ENCODE measurements around the gene RALGPS1. TPM values are rescaled to one million over a fixed set of nuclear protein-coding genes. Genes with fewer than 3 reads are reported as not detected.

RALGPS1 gene
- total RNA-seq, 4 donors from 2014 or later, result 4.6 to 11.9 (median 10.0) TPM

DNA sequence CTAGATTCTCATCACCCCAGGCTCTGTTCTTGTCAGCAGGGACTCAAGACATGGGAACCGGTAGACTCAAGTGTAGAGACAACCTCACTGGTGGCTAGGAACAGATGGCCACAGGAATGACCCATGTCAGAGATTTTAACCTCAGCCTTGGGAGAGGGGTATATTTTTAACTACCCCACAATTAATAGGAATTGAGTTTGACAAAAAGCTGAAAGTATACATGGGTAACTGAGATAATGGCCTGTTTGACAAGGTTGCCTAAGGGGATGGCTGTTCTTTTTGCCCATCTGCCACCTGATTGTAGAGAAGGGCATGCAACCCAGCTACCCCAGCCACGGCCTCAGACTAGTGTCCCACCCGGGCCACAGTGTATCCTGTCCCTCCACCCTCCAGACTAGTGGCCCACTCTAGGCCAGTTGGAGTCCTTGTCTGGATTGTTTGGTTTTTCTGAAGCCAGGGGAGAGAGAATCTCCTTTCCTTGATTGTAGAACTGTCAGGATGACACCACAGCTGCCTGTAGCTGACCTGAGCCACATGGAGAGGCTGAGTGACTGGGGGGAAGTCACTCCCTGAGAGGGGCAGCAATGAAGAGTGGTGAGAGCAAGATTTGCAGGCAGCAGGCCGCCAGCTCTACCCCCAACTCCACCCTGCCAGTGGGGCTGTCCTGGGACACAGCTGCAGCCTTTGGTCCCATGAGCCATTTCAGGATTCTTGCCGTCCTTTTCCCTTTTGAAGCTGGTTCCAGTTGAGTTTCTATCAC, 222.5 kb downstream of the RALGPS1 start:
- Histone ChIP-seq H3K9me3 (no peaks in the 10 kb centered on the region), H3K36me3 (no peaks in the 10 kb centered on the region), H3K4me3 (no peak overlapping the region), H3K4me1 (peaks cover 44 to 59% (median 49%) of the 10 kb centered on the region in 4 donors), H3K27me3 (no peaks in the 10 kb centered on the region), H3K27ac (replicated peaks in 1 of 4) (no peak overlapping the region)
- TF ChIP-seq POLR2AphosphoS5 (IDR thresholded peaks at IDR 0.05), result no peak
- TF ChIP-seq POLR2A (IDR thresholded peaks at IDR 0.05; ENCODE audit: low read depth), result no peak
- TF ChIP-seq, protein P1, sequence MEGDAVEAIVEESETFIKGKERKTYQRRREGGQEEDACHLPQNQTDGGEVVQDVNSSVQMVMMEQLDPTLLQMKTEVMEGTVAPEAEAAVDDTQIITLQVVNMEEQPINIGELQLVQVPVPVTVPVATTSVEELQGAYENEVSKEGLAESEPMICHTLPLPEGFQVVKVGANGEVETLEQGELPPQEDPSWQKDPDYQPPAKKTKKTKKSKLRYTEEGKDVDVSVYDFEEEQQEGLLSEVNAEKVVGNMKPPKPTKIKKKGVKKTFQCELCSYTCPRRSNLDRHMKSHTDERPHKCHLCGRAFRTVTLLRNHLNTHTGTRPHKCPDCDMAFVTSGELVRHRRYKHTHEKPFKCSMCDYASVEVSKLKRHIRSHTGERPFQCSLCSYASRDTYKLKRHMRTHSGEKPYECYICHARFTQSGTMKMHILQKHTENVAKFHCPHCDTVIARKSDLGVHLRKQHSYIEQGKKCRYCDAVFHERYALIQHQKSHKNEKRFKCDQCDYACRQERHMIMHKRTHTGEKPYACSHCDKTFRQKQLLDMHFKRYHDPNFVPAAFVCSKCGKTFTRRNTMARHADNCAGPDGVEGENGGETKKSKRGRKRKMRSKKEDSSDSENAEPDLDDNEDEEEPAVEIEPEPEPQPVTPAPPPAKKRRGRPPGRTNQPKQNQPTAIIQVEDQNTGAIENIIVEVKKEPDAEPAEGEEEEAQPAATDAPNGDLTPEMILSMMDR (IDR thresholded peaks at IDR 0.05), result no peak
- TF ChIP-seq EP300 (IDR thresholded peaks at IDR 0.05), result no peak
- intact Hi-C loops (cut with DNase I), result no loop called here
- WGBS, result 96% methylated on average over 3 of the region's 5 CpGs
- no peak for DNase-seq (ENCODE audit: extremely low spot score)

DNA sequence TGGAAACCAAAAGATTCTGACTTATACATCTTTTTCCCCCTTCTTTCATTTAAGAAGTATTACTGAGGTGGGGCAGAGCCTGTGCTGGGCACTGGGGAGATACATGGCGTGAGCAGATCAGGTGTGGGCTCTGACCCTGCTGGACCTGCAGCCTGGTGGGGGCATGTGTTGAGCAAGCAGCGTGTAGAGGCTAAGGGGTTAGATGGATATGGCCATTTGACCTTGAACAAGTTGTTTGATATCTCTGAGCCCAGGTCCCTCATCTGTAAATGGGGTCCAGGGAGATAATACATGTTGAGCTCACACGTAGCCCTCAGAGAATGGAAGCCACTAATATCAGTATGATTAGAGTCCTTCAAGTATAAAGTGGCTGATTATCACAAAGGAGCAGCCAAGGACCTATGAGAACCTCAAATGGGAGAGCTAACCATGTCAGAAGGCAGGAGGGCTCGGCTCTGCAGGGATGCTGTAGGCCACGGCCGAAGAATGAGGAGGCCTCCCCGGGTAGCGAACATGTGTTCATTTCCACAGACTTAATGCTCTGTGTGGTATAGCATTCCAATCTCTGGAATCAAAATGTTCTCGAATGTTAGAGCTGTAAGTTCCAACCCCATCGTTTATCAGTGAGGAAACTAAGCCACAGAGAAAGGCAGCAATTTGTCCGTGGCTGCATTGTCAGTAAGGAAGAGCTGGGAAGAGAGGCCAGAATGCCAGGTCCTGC, 223.2 kb downstream of the RALGPS1 start:
- TF ChIP-seq, protein P1 (IDR thresholded peaks at IDR 0.05), result no peak
- no peak for TF ChIP-seq EP300 (IDR thresholded peaks at IDR 0.05)
- no peak for TF ChIP-seq POLR2AphosphoS5 (IDR thresholded peaks at IDR 0.05)
- TF ChIP-seq POLR2A (IDR thresholded peaks at IDR 0.05; ENCODE audit: low read depth), result no peak
- 93% methylated on average over 11 of the region's 11 CpGs for WGBS
- H3K36me3 ChIP-seq, result no peaks in the 10 kb centered on the region
- H3K9me3 ChIP-seq, result no peaks in the 10 kb centered on the region
- no peak overlapping the region for H3K4me3 ChIP-seq
- H3K27me3 ChIP-seq, result no peaks in the 10 kb centered on the region
- no peak overlapping the region for H3K27ac ChIP-seq (replicated peaks in 1 of 4)
- intact Hi-C loops (cut with DNase I), result no loop called here
- peaks cover 40 to 55% (median 43%) of the 10 kb centered on the region in 4 donors for H3K4me1 ChIP-seq
- no peak for DNase-seq (ENCODE audit: extremely low spot score)

DNA sequence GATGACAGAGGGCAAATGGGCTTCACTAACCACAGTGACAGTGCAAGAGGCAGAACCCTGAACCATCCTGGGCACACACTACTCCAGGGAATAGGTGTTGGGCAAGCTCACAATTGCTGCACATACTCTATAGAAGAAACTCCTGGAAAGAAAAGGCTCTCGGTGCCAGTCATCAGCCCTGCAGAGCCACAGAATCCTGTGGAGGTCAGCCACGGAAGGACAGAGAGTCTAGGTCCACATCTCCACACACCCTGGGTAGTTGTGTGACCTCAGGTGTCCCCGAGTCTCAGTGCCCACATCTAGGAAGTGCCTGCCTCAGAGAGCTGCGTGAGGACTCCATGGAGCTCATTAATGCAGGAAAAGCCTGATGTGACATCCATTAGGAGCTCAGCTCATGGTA, 223.9 kb downstream of the RALGPS1 start:
- 87% methylated on average over 3 of the region's 4 CpGs for whole genome bisulfite sequencing
- H3K4me3 ChIP-seq, result no peak overlapping the region
- H3K4me1 ChIP-seq, result peaks cover 33 to 48% (median 36%) of the 10 kb centered on the region in 4 donors
- intact Hi-C loops (cut with DNase I), result no loop called here
- H3K27me3 ChIP-seq, result no peaks in the 10 kb centered on the region
- no peaks in the 10 kb centered on the region for H3K9me3 ChIP-seq
- DNase-seq (ENCODE audit: extremely low spot score), result no peak
- TF ChIP-seq, protein P1 (IDR thresholded peaks at IDR 0.05), result no peak
- TF ChIP-seq POLR2AphosphoS5 (IDR thresholded peaks at IDR 0.05) (no peak), POLR2A (IDR thresholded peaks at IDR 0.05; ENCODE audit: low read depth) (no peak), EP300 (IDR thresholded peaks at IDR 0.05) (no peak)
- H3K27ac ChIP-seq (replicated peaks in 1 of 4), result no peak overlapping the region
- H3K36me3 ChIP-seq, result no peaks in the 10 kb centered on the region

DNA sequence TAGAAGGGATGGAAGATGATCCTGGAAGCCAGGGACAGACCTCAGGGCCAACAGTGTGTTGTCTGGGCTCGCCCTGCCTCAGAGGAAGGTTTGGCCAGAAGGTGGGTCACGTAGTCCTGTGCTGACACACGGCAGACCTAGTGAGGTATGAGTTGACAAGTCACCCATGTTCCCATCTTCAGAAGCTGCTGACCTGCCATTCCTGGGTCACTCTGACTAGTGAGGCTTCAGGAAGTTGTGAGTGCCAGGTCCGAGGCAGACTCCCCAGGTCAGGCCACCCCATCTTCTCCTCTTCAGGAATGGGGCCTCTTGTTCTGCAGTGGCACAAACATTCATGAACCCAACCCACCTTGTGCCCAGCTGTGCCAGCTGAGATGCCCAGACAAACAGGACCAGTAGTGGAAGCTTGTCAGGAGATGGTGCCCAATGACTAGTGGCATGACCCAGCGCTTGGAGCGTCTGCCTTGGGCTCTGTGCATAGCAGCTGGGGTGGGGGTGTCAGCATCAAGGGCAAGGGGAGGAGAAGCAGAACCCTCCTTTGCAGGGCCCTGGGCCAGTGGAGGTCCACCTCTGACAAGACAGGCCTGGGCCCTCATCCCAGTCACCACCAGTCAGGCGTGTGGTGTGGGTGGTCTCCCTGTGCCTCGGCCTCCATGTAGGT, 224.6 kb downstream of the RALGPS1 start:
- TF ChIP-seq POLR2AphosphoS5 (IDR thresholded peaks at IDR 0.05) (no peak), POLR2A (IDR thresholded peaks at IDR 0.05; ENCODE audit: low read depth) (no peak), EP300 (IDR thresholded peaks at IDR 0.05) (no peak)
- TF ChIP-seq, protein P1 (IDR thresholded peaks at IDR 0.05), result no peak
- Histone ChIP-seq H3K36me3 (no peaks in the 10 kb centered on the region), H3K4me3 (no peak overlapping the region), H3K27me3 (no peaks in the 10 kb centered on the region), H3K4me1 (peaks cover 26 to 41% (median 29%) of the 10 kb centered on the region in 4 donors), H3K9me3 (no peaks in the 10 kb centered on the region), H3K27ac (replicated peaks in 1 of 4) (no peak overlapping the region)
- WGBS, result 90% methylated on average over 5 of the region's 8 CpGs
- no peak for DNase-seq (ENCODE audit: extremely low spot score)
- intact Hi-C loops (cut with DNase I), result no loop called here
